Endothelial cell of umbilical vein (primary cell): ENCODE data around the gene PCDHA13. TPM values are rescaled to one million over a fixed set of nuclear protein-coding genes. Genes with fewer than 3 reads are reported as not detected.

ENCODE experiments used
- BruUV-seq: library from RNA; stranded (reverse); fragments of 400-500 nt; replicated peaks from 2 replicates; lab custom pipeline; 2021; lab: Mats Ljungman, UMichigan
- CTCF ChIA-PET: fragments of 300-600, 350-600 bp; sonication (Branson Sonifier 250); formaldehyde crosslinking; loops from one replicate; lab custom pipeline; 2021; ENCODE audit warnings: antibody characterized with exemption, inconsistent platforms; lab: Charles Lee
- POLR2A ChIA-PET: fragments of 300-600, 350-600 bp; sonication (Branson Sonifier 250); formaldehyde crosslinking; loops from one replicate; lab custom pipeline; 2021; ENCODE audit warnings: antibody characterized with exemption, inconsistent platforms; lab: Charles Lee
- DNase-seq: peaks from one replicate; pipeline ENCODE4 v3.0.0-alpha.2; 2011; ENCODE audit warnings: low read depth, low spot score
- FAIRE-seq: peaks from 2 replicates; lab custom pipeline; 2011; peaks lifted over from hg19 to GRCh38; lab: Jason Lieb, UNC
- H2AFZ ChIP-seq: 2 replicates; pipeline ENCODE4 v1.6.0; 2012; ENCODE audit warnings: low read depth, low read length, control low read depth, inconsistent platforms
- H3K27ac ChIP-seq: 2 replicates; pipeline ENCODE4 v1.5.1; 2011; ENCODE audit warnings: low read depth, mild to moderate bottlenecking, control low read depth, low read length, moderate library complexity; ENCODE audit not compliant: insufficient read depth
- H3K27me3 ChIP-seq, 2 experiments: 2 replicates each; pipeline versions ENCODE4 v1.6.0 to v1.6.1; 2011; ENCODE audit warnings: low read length in 2 of 2, mixed read lengths in 1 of 2; ENCODE audit not compliant: control insufficient read depth in 2 of 2, insufficient read depth in 2 of 2
- H3K36me3 ChIP-seq, 2 experiments: 2 replicates in 1 of 2; 3 replicates in 1 of 2; pipeline ENCODE4 v1.5.1; 2011; ENCODE audit warnings: low read length in 2 of 2, mild to moderate bottlenecking in 1 of 2, moderate library complexity in 1 of 2; ENCODE audit not compliant: control insufficient read depth in 2 of 2, insufficient read depth in 2 of 2; ENCODE audit errors: extremely low read depth in 1 of 2
- H3K4me1 ChIP-seq: 3 replicates; pipeline ENCODE4 v1.5.1; 2011; ENCODE audit warnings: mild to moderate bottlenecking, low read length; ENCODE audit not compliant: control insufficient read depth, insufficient read depth; ENCODE audit errors: extremely low read depth
- H3K4me2 ChIP-seq: 2 replicates; pipeline ENCODE4 v1.6.1; 2011; ENCODE audit warnings: low read length, control low read depth, mixed read lengths; ENCODE audit not compliant: insufficient read depth
- H3K4me3 ChIP-seq, 3 experiments: fragments of 200-600 bp in 1 of 3; sonication (generic), shearing (Covaris generic) in 1 of 3; replicated peaks in 1 of 3; 2 replicates each; pipeline ENCODE4 v1.5.1; 2011 to 2016; ENCODE audit warnings: control low read depth in 3 of 3, low read length in 3 of 3, mild to moderate bottlenecking in 2 of 3, inconsistent platforms in 1 of 3, low read depth in 1 of 3, moderate library complexity in 1 of 3; ENCODE audit not compliant: insufficient read depth in 1 of 3
- H3K79me2 ChIP-seq: 2 replicates; pipeline ENCODE4 v1.6.0; 2012; ENCODE audit warnings: low read length, inconsistent platforms; ENCODE audit not compliant: control insufficient read depth, insufficient read depth
- H3K9ac ChIP-seq: replicated peaks from 2 replicates; pipeline ENCODE3; 2011; ENCODE audit warnings: low read length, control low read depth; ENCODE audit not compliant: insufficient read depth; ENCODE audit errors: extremely low read depth
- H3K9me1 ChIP-seq: replicated peaks from 3 replicates; pipeline ENCODE4 v1.6.0; 2011; ENCODE audit warnings: mild to moderate bottlenecking, low read length; ENCODE audit not compliant: control insufficient read depth, insufficient read depth; ENCODE audit errors: extremely low read depth
- H3K9me3 ChIP-seq: replicated peaks from 2 replicates; pipeline ENCODE4 v1.5.1; 2012; ENCODE audit warnings: low read length, inconsistent platforms; ENCODE audit not compliant: control insufficient read depth, insufficient read depth
- H4K20me1 ChIP-seq: replicated peaks from 2 replicates; pipeline ENCODE3; 2011; ENCODE audit warnings: mild to moderate bottlenecking, low read length; ENCODE audit not compliant: control insufficient read depth, insufficient read depth; ENCODE audit errors: extremely low read depth
- CTCF ChIP-seq, 2 donors: IDR thresholded peaks; 1 replicate in 1 of 2; 2 replicates in 1 of 2; pipeline ENCODE4 v1.5.1; 2011; ENCODE audit warnings: low read length in 2 of 2, mild to moderate bottlenecking in 2 of 2, moderate library complexity in 2 of 2, control low read depth in 1 of 2, inconsistent platforms in 1 of 2, low read depth in 1 of 2; ENCODE audit not compliant: insufficient read depth in 1 of 2; ENCODE audit errors: extremely low read depth in 1 of 2
- POLR2A ChIP-seq: IDR thresholded peaks from 2 replicates; pipeline ENCODE4 v1.6.1; 2012; ENCODE audit warnings: low read depth, mild to moderate bottlenecking, control low read depth, low read length
- POLR2AphosphoS5 ChIP-seq: IDR thresholded peaks from 2 replicates; pipeline ENCODE4 v1.6.1; 2012; ENCODE audit warnings: low read depth, mild to moderate bottlenecking, control low read depth, low read length, moderate library complexity; ENCODE audit not compliant: insufficient read depth
- dilution Hi-C: fragments of 300-500 bp; cut with MboI; formaldehyde crosslinking; loops from one replicate; pipeline ENCODE4 v1.15.0; 2019; ENCODE audit warnings: low sequenced_read_pairs; ENCODE audit not compliant: extremely low pct_ligation_motif_present
- intact Hi-C: fragments of 100-400 bp; cut with micrococcal nuclease; formaldehyde crosslinking; loops from one replicate; pipeline ENCODE4 v1.10.0; 2022
- polyA plus RNA-seq, 4 experiments: library from polyadenylated mRNA; depleted of rRNA in 3 of 4; stranded (reverse) in 3 of 4; unstranded in 1 of 4; fragments of >200 nt; gene quantifications; 2 replicates each; pipeline versions ENCODE4 v1.2.1 to v1.2.3, GENCODE V29; 2011 to 2012; ENCODE audit warnings: missing spikeins in 1 of 4
- total RNA-seq: library from RNA; stranded (reverse); gene quantifications from 2 replicates; pipeline ENCODE4 v1.2.3, GENCODE V29; 2021

PCDHA13 gene
- total and polyA plus RNA-seq, 2 donors (not counting 3 experiments of a cell fraction or from before 2014, with no cell fraction given), result not detected

GRCh38 chr5:140840978-140841962, 40.7 kb upstream of the PCDHA13 start, which contains the start of gene PCDHA8:
TSS of gene PCDHA8 (plus strand) at chr5:140841187. CDS start at chr5:140841322, 135 bp downstream.
- Histone ChIP-seq H4K20me1 (no peaks in the 10 kb centered on the region), H3K4me1 (no peaks in the 10 kb centered on the region), H3K9ac (no peak within 1 kb of the TSS), H3K9me1 (no peaks in the 10 kb centered on the region), H3K4me3 (no peak within 1 kb of the TSS), H2AFZ (no peak within 1 kb of the TSS), H3K27me3 (no peaks in the 10 kb centered on the region), H3K36me3 (no peaks in the 10 kb centered on the region), H3K4me2 (no peak within 1 kb of the TSS), H3K27ac (no peak within 1 kb of the TSS), H3K9me3 (no peaks in the 10 kb centered on the region), H3K79me2 (no peaks in the 10 kb centered on the region)
- intact Hi-C loops, result loop anchor here (2.0 kb wide), 1 partner anchor 200 kb away; no protein-coding TSS in a partner anchor
- ChIA-PET POLR2A (no interaction called here), CTCF (interaction anchor here (0.7 to 1.1 kb wide), 3 partner anchors 28 to 726 kb away, joined by 3 to 9 read pairs (median 3); partner anchors contain the start of gene PCDHA11)
- no TSS peak for BruUV-seq
- no peak for DNase-seq
- dilution Hi-C loops, result no loop called here
- no peak for TF ChIP-seq POLR2AphosphoS5
- no peak for TF ChIP-seq POLR2A
- peak; percentile 22 to 29 for TF ChIP-seq CTCF (IDR thresholded peaks at IDR 0.05; ENCODE audit: extremely low read depth in 1 of 2, insufficient read depth in 1 of 2, low read depth in 1 of 2, low read length in 2 of 2)
- no peak for FAIRE-seq
